H9 (cell line): ENCODE data around the gene POFUT1. TPM values are rescaled to one million over a fixed set of nuclear protein-coding genes. Genes with fewer than 3 reads are reported as not detected.

Source experiments
- DNase-seq: peaks from one replicate; pipeline ENCODE4 v3.0.0-alpha.2; 2017
- H2AFZ ChIP-seq: one replicate; pipeline ENCODE4 v1.6.1; 2013; ENCODE audit warnings: mild to moderate bottlenecking, low read length, control low read depth, moderate library complexity
- H2AK5ac ChIP-seq: 2 replicates; pipeline ENCODE4 v1.6.1; 2013; ENCODE audit warnings: low read length, control low read depth, mixed read lengths; ENCODE audit not compliant: insufficient read length
- H2BK120ac ChIP-seq: one replicate; pipeline ENCODE4 v1.6.1; 2013; ENCODE audit warnings: low read depth, mild to moderate bottlenecking, low read length, control low read depth, inconsistent platforms; ENCODE audit not compliant: poor library complexity, severe bottlenecking
- H2BK12ac ChIP-seq: 2 replicates; pipeline ENCODE4 v1.6.1; 2013; ENCODE audit warnings: low read length, control low read depth, mixed read lengths, low read depth; ENCODE audit not compliant: insufficient read length
- H2BK15ac ChIP-seq: 2 replicates; pipeline ENCODE4 v1.6.1; 2013; ENCODE audit warnings: low read depth, low read length, control low read depth
- H2BK20ac ChIP-seq: one replicate; pipeline ENCODE4 v1.6.1; 2013; ENCODE audit warnings: low read depth, mild to moderate bottlenecking, low read length, control low read depth, inconsistent platforms; ENCODE audit not compliant: poor library complexity, severe bottlenecking
- H2BK5ac ChIP-seq: 2 replicates; pipeline ENCODE4 v1.6.1; 2013; ENCODE audit warnings: low read length, control low read depth, mixed read lengths; ENCODE audit not compliant: insufficient read length
- H3K14ac ChIP-seq: 2 replicates; pipeline ENCODE4 v1.6.1; 2013; ENCODE audit warnings: low read length, control low read depth; ENCODE audit not compliant: insufficient read depth
- H3K18ac ChIP-seq: 2 replicates; pipeline ENCODE4 v1.6.1; 2013; ENCODE audit warnings: low read depth, mild to moderate bottlenecking, mixed read lengths, low read length, control low read depth; ENCODE audit not compliant: insufficient read length
- H3K23ac ChIP-seq: 2 replicates; pipeline ENCODE4 v1.6.1; 2013; ENCODE audit warnings: low read length, control low read depth, mixed read lengths, low read depth; ENCODE audit not compliant: insufficient read length
- H3K23me2 ChIP-seq: 2 replicates; pipeline ENCODE4 v1.6.1; 2013; ENCODE audit warnings: low read depth, mild to moderate bottlenecking, mixed read lengths, low read length, control low read depth; ENCODE audit not compliant: insufficient read length, poor library complexity, severe bottlenecking
- H3K27ac ChIP-seq: 2 replicates; pipeline ENCODE4 v1.5.1; 2013; ENCODE audit warnings: low read length, control low read depth, mixed read lengths, low read depth; ENCODE audit not compliant: insufficient read length
- H3K27me3 ChIP-seq: 2 replicates; pipeline ENCODE4 v1.6.1; 2013; ENCODE audit warnings: low read length, control low read depth, inconsistent platforms; ENCODE audit not compliant: insufficient read depth
- H3K4ac ChIP-seq: 2 replicates; pipeline ENCODE4 v1.6.1; 2013; ENCODE audit warnings: low read depth, mild to moderate bottlenecking, control low read depth, inconsistent platforms, low read length, moderate library complexity
- H3K4me1 ChIP-seq: 2 replicates; pipeline ENCODE4 v1.6.1; 2013; ENCODE audit warnings: low read length, control low read depth, inconsistent platforms; ENCODE audit not compliant: insufficient read depth
- H3K4me2 ChIP-seq: 2 replicates; pipeline ENCODE4 v1.6.1; 2013; ENCODE audit warnings: low read length, control low read depth, mixed read lengths; ENCODE audit not compliant: insufficient read length, insufficient read depth
- H3K56ac ChIP-seq: 2 replicates; pipeline ENCODE4 v1.6.1; 2013; ENCODE audit warnings: low read depth, mild to moderate bottlenecking, mixed read lengths, low read length, control low read depth; ENCODE audit not compliant: insufficient read length
- H3K79me1 ChIP-seq: 2 replicates; pipeline ENCODE4 v1.6.1; 2013; ENCODE audit warnings: low read depth, mild to moderate bottlenecking, moderate library complexity, low read length, control low read depth, inconsistent platforms; ENCODE audit not compliant: insufficient read depth, poor library complexity, severe bottlenecking
- H3K79me2 ChIP-seq: 2 replicates; pipeline ENCODE4 v1.6.1; 2013; ENCODE audit warnings: low read length, control low read depth, inconsistent platforms; ENCODE audit not compliant: insufficient read depth
- H3K9ac ChIP-seq: 2 replicates; pipeline ENCODE4 v1.6.1; 2013; ENCODE audit warnings: low read length, control low read depth, mixed read lengths; ENCODE audit not compliant: insufficient read length; ENCODE audit errors: extremely low read depth
- H3K9me3 ChIP-seq: one replicate; pipeline ENCODE4 v1.6.1; 2013; ENCODE audit warnings: low read depth, low read length, inconsistent platforms; ENCODE audit not compliant: control insufficient read depth
- H3T11ph ChIP-seq: one replicate; pipeline ENCODE4 v1.6.1; 2013; ENCODE audit warnings: mild to moderate bottlenecking, low read length, control low read depth, inconsistent platforms
- H4K20me1 ChIP-seq: one replicate; pipeline ENCODE4 v1.6.1; 2013; ENCODE audit not compliant: control insufficient read depth, insufficient read length, insufficient read depth
- H4K5ac ChIP-seq: 2 replicates; pipeline ENCODE4 v1.6.1; 2013; ENCODE audit warnings: low read depth, mild to moderate bottlenecking, mixed read lengths, low read length, control low read depth; ENCODE audit not compliant: insufficient read length
- H4K8ac ChIP-seq: replicated peaks from 2 replicates; pipeline ENCODE4 v1.6.1; 2013; ENCODE audit warnings: low read length, control low read depth, mixed read lengths, low read depth; ENCODE audit not compliant: insufficient read length
- H4K91ac ChIP-seq: 2 replicates; pipeline ENCODE4 v1.6.1; 2013; ENCODE audit warnings: low read depth, mild to moderate bottlenecking, moderate library complexity, mixed read lengths, low read length, control low read depth; ENCODE audit not compliant: insufficient read length
- H3K27ac Mint-ChIP-seq, 3 experiments: 2 replicates in 2 of 3; 3 replicates in 1 of 3; pipeline ENCODE4 v1.8.0; 2020 to 2021; ENCODE audit warnings: mixed read lengths in 3 of 3, mild to moderate bottlenecking in 1 of 3, moderate library complexity in 1 of 3
- H3K27me3 Mint-ChIP-seq: 2 replicates; pipeline ENCODE4 v1.8.0; 2021; ENCODE audit warnings: low read depth, mild to moderate bottlenecking, moderate library complexity, mixed read lengths
- H3K36me3 Mint-ChIP-seq, 3 experiments: 2 replicates in 2 of 3; 3 replicates in 1 of 3; pipeline ENCODE4 v1.8.0; 2020 to 2021; ENCODE audit warnings: low read depth in 3 of 3, mixed read lengths in 3 of 3; ENCODE audit not compliant: insufficient read depth in 1 of 3
- H3K4me1 Mint-ChIP-seq, 2 experiments: 2 replicates each; pipeline ENCODE4 v1.8.0; 2020; ENCODE audit warnings: mixed read lengths in 2 of 2
- H3K4me3 Mint-ChIP-seq, 2 experiments: 2 replicates in 1 of 2; 3 replicates in 1 of 2; pipeline ENCODE4 v1.8.0; 2020 to 2021; ENCODE audit warnings: mild to moderate bottlenecking in 2 of 2, mixed read lengths in 2 of 2, moderate library complexity in 1 of 2
- H3K9me3 Mint-ChIP-seq, 2 experiments: 2 replicates in 1 of 2; 3 replicates in 1 of 2; pipeline ENCODE4 v1.8.0; 2020; ENCODE audit warnings: mild to moderate bottlenecking in 2 of 2, mixed read lengths in 2 of 2, moderate library complexity in 1 of 2
- CTCF ChIP-seq: fragments of 200-600 bp; sonication (generic); conservative IDR thresholded peaks from 3 replicates; pipeline ENCODE4 v1.8.0; 2021; ENCODE audit warnings: antibody characterized with exemption, mild to moderate bottlenecking
- WGBS: extraction: QIAGEN DNeasy Blood & Tissue Kit; methylation state at CpG from one replicate; pipeline ENCODE4 v1.1.7; 2013; ENCODE audit warnings: missing lambda C conversion rate, low lambda C conversion rate, mixed read lengths; ENCODE audit not compliant: insufficient read length; ENCODE audit errors: extremely low coverage; 5-methylcytosine and 5-hydroxymethylcytosine counted together
- total RNA-seq: library from RNA; stranded (reverse); gene quantifications from 2 replicates; pipeline ENCODE4 v1.2.1, GENCODE V29; 2021

POFUT1 gene
- total RNA-seq, 1 experiment from 2014 or later = 41.2 TPM

GRCh38 chr20:32215729-32216128 lies 8.0 kb downstream of the POFUT1 start:
- no peaks in the 10 kb centered on the region for H3K4me1 Mint-ChIP-seq
- no peak for DNase-seq

More at GRCh38 chr20:32215729-32216128, 8.0 kb downstream of the POFUT1 start:
- H4K8ac ChIP-seq = no peak overlapping the region
- no peak overlapping the region for H3K4me2 ChIP-seq
- Mint-ChIP-seq H3K9me3 (no peaks in the 10 kb centered on the region), H3K27me3 (no peaks in the 10 kb centered on the region), H3K4me3 (no peak overlapping the region), H3K36me3 (peaks cover 11 to 80% (median 56%) of the 10 kb centered on the region in 3 experiments), H3K27ac (no peak overlapping the region)
- H3K56ac ChIP-seq = no peak overlapping the region
- no peak overlapping the region for H3K27ac ChIP-seq
- H3T11ph ChIP-seq = no peak overlapping the region
- H2BK120ac ChIP-seq = no peak overlapping the region
- no CpG with 5 or more reads among the region's 3 CpGs for WGBS
- TF ChIP-seq CTCF = no peak
- no peak overlapping the region for H3K23ac ChIP-seq
- no peaks in the 10 kb centered on the region for H3K4me1 ChIP-seq
- H3K18ac ChIP-seq = no peak overlapping the region
- no peak overlapping the region for H3K4ac ChIP-seq
- H3K79me2 ChIP-seq = no peaks in the 10 kb centered on the region
- no peaks in the 10 kb centered on the region for H3K27me3 ChIP-seq
- H3K9me3 ChIP-seq = no peaks in the 10 kb centered on the region
- no peak overlapping the region for H2AFZ ChIP-seq
- H3K79me1 ChIP-seq = no peaks in the 10 kb centered on the region
- H2BK5ac ChIP-seq = no peak overlapping the region
- no peak overlapping the region for H2AK5ac ChIP-seq
- H4K5ac ChIP-seq = no peak overlapping the region
- H2BK12ac ChIP-seq = no peak overlapping the region
- no peak overlapping the region for H2BK20ac ChIP-seq
- H3K23me2 ChIP-seq = no peaks in the 10 kb centered on the region
- no peaks in the 10 kb centered on the region for H4K20me1 ChIP-seq
- H4K91ac ChIP-seq = no peak overlapping the region
- H3K9ac ChIP-seq = no peak overlapping the region
- H2BK15ac ChIP-seq = no peak overlapping the region
- no peak overlapping the region for H3K14ac ChIP-seq
